ENCODE data around the gene CNTN4.

DNA sequence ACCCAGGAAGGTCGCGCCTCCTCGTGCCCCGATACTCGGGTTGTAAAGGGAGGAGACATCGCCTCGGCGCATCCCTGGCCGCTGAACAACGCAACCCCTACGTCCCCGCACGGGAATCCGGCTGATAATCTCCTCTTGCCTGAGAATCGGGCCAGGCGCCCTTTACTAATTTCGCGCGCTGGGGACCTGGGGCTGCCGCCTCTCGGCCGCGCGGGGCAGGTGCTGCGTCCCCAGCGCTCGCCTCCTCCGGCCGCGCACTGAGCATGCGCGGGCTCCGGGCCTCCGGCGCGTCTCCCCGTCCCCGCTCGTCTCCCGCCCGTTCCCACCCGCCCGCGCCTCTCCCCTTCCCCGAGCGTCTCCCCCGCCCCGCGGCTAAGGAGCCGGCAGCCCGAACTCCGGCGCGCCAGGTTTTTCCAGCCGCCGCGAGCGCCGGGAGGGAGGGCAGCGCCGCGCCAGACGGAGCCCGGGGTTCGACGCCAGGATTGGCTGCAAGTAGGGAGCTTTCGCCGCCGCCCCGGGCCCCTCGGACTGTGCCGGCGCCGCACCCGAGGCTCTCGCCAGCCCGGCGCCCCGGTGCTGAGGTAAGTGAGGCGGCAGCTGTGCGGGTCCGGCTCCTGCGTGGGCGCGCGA is at the start of gene CNTN4:
- no peak for TF ChIP-seq POLR2A (IDR thresholded peaks at IDR 0.05)
- no peak for TF ChIP-seq CTCF (IDR thresholded peaks at IDR 0.05 in 8 of 11, conservative IDR thresholded peaks at IDR 0.05 in 3 of 11)
- no peak for TF ChIP-seq POLR2AphosphoS5 (IDR thresholded peaks at IDR 0.05)

Measured in spleen (tissue), 7 donors.